GM19351 (cell line): Measurements from ENCODE around the gene DCHS1.
"Not testable (repeated sequence)": the region's sequence is repeated elsewhere in the genome, so short reads cannot be mapped to it uniquely, and the experiment has no call there.

Experiments used
- ATAC-seq: cut with Tn5 transposase; IDR thresholded peaks from one replicate; pipeline ENCODE4 v1.9.1; 2021; ENCODE audit warnings: mild to moderate bottlenecking, moderate library complexity; ENCODE audit not compliant: unreplicated experiment

The DCHS1 gene, protein sequence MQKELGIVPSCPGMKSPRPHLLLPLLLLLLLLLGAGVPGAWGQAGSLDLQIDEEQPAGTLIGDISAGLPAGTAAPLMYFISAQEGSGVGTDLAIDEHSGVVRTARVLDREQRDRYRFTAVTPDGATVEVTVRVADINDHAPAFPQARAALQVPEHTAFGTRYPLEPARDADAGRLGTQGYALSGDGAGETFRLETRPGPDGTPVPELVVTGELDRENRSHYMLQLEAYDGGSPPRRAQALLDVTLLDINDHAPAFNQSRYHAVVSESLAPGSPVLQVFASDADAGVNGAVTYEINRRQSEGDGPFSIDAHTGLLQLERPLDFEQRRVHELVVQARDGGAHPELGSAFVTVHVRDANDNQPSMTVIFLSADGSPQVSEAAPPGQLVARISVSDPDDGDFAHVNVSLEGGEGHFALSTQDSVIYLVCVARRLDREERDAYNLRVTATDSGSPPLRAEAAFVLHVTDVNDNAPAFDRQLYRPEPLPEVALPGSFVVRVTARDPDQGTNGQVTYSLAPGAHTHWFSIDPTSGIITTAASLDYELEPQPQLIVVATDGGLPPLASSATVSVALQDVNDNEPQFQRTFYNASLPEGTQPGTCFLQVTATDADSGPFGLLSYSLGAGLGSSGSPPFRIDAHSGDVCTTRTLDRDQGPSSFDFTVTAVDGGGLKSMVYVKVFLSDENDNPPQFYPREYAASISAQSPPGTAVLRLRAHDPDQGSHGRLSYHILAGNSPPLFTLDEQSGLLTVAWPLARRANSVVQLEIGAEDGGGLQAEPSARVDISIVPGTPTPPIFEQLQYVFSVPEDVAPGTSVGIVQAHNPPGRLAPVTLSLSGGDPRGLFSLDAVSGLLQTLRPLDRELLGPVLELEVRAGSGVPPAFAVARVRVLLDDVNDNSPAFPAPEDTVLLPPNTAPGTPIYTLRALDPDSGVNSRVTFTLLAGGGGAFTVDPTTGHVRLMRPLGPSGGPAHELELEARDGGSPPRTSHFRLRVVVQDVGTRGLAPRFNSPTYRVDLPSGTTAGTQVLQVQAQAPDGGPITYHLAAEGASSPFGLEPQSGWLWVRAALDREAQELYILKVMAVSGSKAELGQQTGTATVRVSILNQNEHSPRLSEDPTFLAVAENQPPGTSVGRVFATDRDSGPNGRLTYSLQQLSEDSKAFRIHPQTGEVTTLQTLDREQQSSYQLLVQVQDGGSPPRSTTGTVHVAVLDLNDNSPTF (N-terminal part only)

DNA sequence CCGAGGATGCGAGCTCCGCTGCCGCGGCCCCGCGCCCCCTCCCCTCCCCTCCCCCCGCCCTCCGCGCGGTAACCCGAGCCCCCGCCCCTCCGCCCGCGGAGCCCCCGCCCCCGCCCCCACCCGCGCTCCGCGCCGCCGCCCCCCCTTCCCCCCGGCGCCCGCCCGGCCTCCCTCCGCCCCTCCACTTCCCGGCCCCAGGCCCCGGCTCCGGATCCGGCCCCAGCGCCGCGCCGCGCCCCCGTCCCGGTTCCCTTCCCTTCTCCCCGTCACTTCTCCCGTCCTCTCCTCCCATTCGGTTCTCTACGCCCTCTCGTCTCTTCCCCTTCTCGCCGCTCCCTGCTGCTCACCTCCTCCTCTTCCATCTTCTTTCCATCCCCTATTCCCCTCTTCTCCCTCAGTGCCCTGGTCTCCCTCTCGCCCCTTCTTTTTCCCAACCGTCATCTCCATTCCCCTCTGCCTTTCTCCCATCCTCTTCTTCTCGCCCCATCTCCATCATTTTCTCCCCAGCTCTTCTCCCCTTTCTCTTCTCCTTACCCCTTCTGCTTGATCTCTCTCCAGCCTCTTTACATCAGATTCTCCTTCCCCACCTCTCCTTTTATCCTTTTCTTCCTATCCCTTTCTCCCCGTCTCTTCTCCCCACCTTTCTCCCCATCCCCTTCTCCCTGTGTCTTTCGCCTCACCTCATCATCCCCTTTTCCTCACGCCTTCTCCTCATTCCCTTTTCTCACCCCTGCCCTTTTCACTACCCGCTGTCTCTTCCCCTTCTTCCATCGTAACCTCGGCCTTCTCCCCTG lies at the start of gene DCHS1:
TSS of gene DCHS1 (minus strand) at position 20 of the 794 bp plus-strand sequence. CDS start 14,196 bp downstream, outside the sequence.
- no peak for ATAC-seq

DNA sequence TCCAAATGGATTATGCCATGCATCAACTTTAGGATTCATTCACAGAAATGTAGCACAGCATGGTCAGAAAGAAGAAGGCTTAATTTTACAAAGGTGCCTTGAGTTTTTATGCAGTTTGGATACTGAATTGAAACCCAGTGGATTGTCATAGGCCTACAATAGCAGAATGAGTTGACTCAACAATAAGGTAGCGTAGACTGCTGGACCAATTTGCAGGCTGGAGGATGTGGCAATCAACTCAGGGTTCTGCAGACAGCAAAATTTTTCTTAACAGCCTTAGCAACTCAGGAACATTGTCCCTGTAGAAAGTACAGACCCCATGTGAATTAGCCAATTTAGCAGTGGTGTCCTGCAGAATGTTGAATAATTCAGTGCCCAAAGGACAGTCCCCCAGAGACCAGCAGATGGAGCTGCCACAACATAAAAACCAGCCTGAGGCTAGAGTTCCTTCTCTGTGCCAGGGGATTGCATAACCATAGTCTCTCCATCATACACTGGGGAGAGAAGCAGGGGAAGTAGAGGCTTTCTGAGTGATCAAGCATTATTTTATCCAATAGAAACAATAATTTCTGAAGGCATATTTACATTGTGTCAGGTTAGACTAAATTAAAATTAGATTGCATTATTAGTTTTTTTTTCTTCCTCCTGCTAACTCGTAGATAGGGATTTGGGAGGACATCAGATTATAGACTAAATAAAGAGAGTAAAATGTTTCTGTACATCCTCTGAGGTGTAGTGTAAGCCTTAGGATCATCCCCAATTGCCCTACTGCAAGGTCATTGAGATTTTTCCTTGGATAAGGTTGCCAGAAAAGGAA lies 47.8 kb upstream of the DCHS1 start:
- no peak for ATAC-seq

DNA sequence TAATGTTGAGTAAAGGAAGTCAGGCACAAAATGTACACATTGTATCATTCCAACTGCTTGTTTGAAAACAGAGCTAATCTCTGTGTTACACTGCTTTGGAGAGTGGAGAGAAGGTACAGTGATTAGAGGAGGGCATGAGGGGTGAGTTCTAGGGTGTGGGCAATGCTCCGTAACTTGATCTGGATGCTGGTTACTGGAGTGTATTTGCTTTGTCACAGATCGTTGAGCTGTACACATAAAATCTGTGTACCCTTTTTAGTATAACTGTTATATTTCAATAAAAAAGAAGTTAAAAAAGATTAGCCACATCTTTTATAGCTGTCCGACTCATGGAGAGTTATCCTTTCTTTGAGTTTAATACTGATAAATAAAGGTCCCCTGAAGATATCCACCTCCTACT lies 46.3 kb upstream of the DCHS1 start:
- not testable (repeated sequence) for ATAC-seq

DNA sequence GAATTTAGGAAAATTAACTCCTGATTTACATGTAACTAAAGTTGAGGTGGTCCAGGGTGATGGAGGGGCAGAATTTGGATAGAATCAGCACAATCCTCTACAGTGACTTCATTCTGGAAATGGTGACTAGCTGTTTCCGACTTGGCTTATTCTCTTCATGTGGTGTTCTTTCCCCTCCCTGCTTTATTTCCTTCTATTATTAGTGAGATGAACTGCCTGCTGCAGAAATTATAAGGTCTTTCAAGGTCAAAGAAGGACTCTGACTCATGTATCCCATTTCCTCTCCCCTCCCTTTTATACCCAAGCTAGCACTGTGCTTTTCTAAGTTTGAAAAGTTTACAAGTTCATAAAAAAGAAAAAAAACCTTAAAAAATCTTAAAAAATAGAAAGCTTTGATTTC lies 39.8 kb upstream of the DCHS1 start:
- no peak for ATAC-seq

DNA sequence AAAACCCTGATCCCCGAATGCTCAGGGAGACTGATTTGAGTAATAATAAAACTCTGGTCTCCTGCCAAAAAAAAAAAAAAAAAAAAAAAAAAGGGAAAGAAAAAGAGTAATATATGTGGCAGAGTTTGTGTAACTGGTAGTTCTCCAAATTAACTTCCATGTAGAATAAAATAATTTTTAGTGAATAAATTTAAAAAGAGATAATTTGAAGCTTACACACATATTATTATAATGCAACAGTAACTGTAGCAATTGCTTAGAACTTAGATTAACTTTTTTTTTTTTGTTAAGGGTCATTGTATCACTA lies 38.6 kb upstream of the DCHS1 start:
- ATAC-seq, result no peak

DNA sequence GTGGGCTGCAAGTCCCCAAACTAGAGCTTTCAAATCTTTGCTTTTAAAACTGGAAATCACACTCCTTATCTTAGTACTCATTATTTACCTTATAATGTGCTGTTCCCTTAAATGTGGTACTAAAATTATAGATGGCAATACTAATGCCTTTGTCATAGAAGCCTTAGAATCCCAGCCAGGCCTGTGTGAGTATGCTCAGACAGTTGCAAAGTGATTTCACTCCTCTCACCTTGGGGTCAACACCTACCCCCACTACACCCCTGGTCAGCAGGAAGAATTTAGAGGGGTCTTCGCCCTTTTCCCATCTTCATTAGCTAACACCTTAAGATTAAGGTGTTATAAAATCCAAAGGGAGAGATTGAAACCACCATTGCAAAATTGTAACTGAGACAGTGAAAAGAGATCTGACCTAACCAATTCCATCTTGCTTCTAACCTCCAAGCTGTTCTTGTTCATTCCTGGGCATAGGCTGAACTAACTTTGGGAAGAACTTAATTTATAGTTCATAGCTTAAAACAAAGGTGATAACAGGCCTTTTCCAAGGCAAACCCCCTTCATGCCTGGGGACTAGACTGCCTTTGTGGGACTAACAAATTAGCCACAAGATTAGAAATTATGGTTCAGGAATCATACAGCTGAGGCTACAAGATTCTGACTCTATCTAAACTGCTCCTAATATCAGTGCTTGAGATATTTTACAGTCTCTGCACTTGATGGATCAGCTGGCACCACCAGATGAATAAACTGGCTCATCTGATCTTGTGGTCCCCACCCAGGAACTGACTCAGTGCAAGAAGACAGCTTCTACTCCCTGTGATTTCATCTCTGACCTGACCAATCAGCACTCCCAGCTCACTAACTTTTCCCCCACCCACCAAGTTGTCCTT lies 38.0 kb upstream of the DCHS1 start:
- ATAC-seq, result no peak

DNA sequence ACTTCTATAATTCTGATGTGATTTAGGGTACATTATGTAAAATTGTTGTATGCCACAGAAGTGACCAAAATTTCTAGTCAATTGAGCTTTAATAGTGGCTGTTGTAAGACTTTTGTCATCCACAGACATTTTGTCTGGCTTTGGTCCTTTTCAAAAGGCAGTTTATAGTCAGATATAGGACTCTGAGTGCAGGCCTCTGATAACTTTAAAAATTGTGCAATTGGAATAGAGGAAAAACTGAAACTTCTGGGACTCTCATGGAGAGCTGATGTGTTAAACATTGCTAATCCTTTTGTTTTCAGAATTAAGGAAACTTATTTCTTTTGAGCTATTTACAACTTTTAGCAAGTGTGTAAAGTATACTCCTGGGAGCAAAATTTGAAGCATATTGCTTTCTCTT lies 36.5 kb upstream of the DCHS1 start:
- no peak for ATAC-seq

DNA sequence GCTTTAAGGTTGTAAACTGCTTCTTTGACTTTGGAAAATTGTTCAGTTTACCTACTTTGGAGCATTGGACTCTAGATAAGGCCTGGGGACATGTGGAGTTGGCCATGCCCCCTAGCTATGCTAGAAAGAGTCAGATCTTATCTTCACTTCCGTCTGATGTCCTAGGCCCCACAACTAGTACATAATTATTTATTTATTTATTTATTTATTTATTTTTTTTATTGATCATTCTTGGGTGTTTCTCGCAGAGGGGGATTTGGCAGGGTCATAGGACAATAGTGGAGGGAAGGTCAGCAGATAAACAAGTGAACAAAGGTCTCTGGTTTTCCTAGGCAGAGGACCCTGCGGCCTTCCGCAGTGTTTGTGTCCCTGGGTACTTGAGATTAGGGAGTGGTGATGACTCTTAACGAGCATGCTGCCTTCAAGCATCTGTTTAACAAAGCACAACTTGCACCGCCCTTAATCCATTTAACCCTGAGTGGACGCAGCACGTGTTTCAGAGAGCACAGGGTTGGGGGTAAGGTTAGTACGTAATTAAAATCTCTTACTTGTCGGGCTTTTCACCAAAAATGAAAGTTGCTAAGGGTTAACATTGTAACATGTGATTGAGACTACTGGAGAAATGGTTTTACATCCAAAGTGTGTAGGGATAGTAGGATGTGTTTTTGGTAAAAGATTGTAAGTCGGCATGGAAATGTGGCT lies 35.0 kb upstream of the DCHS1 start:
- not testable (repeated sequence) for ATAC-seq

DNA sequence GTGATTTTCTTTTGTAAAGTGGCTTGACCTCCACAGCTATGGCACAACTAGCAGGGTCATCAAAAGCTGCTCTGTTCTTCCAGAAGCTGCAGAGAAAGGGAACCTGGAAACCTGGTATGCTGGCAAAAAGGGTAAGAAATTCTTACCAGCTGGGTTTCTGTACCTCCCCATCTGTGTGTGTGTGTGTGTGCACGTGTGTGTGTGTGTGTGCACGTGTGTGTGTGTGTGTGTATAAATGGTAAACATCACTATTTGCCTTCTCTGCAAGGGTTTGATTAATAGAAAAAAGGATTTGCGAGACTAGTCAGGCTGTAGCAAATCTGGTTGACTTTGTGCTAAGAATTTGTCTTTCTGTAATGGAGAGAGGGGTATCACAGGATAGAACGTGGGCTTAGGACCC lies 32.3 kb upstream of the DCHS1 start:
- ATAC-seq, result no peak

DNA sequence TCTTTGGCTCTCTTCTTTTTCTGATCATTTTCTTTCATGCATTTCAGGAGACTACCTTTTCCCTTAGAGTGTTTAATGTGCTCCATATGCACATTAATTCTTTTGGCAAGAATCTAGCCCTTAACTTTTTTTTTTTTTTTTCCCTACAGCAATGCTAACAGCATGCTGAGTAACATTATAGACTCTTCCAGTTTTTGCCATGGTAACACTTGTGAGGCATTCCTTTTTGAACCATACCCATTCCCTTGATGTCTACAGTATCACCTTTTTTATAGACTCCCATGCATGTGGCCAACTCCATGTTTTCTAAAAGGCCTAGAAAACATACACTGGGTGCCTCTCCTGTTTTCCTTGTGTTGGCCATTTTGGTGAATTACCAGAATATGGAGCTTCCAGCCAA lies 30.4 kb upstream of the DCHS1 start:
- ATAC-seq, result no peak

DNA sequence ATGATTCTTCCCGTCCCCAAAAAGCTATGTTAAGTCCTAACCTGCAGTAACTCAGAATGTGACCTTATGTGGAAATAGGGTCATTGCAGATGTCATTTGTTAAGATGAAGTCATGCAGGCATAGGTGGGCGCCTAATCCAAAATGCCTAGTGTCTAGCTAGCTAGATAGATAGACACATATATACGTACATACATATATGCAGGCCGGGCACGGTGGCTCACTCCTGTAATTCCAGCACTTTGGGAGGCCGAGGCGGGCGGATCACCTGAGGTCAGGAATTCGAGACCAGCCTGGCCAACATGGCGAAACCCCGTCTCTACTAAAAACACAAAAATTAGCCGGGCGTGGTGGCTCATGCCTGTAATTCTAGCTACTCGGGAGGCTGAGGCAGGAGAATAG lies 28.5 kb upstream of the DCHS1 start:
- not testable (repeated sequence) for ATAC-seq

DNA sequence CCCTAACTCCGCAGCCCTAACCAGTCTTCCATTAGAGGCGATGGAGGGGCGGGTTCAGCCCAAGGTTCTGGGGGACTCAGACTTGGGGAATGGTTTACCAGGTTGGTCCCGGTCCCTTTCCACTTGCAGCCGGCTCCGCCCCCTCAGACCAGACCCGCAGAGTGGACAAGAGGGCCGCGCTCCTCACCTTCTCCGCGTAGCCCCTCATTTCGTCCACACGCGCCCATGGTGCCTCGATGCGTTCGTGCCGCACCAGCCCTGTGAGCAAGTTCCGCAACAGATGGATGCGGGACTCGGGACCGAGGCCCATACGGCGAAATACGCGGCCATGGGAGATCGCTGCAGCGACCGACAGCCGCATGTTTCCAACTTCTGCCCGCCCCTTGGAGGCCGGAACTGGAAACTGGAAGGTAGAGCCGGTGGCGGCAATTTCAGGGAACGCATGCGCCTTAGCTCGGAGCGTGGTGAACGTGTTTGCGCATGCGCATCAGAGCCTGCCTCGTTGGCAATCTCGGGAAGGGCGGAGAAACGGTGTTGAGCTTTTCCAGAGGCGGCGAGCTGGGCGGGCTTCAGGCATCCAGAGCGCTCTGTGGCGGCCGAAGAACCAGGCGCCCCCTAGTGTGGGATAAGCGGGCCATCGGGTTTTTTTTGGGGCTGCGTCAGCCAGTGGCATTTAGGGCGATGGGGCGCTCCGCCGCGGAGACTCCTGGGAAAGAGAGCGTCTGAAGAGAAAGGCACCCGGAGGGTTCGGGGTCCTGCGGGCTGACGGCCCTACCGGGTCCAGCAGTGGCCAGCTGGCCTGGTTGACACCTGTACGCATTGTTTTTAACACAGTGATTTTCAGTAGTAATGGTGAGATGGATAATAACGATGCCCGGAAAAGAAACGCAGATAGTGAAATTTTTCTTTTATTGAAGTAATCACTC lies 27.6 kb upstream of the DCHS1 start, which contains the start of gene MRPL17:
TSS of gene MRPL17 (minus strand) at position 405 of the 926 bp plus-strand sequence. CDS start at position 361, 44 bp downstream.
- ATAC-seq, result peak; percentile 92

DNA sequence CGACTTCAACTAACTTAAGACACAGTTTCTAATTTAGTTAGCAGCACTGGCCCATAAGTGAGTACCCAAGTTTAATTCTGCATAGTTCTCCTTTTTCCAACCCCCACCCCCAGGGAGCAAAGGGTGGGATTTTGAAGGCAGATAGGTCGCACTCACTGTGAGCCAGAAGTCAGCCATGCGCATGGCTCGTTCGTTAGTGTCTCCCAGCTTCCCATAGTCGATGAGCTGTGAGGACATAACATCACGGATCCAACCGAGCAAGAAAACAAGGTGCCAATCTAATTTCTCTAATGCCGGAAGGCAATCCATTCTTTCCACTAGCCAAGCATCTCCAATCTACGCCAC lies 27.0 kb upstream of the DCHS1 start:
- ATAC-seq, result peak; percentile 3

DNA sequence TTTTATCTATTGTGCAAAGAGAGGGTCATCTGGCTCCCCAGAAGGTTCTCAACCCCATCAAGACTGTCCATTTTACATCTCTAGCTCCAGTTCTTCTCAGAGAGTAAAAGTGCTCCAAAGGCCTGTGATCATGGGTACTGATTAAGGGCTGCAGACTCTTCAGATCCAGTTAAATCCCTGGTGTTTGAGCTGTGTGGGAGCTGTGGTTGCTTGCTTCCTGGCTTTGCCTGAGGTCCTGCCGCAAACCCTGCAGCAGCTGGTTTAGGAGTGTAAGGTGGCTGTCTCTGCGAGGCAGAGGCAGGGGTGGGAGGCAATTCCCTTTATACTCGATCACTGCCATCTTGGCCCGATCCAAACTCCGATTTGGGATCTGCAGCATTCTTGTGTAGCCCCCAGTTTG lies 26.3 kb upstream of the DCHS1 start:
- no peak for ATAC-seq

DNA sequence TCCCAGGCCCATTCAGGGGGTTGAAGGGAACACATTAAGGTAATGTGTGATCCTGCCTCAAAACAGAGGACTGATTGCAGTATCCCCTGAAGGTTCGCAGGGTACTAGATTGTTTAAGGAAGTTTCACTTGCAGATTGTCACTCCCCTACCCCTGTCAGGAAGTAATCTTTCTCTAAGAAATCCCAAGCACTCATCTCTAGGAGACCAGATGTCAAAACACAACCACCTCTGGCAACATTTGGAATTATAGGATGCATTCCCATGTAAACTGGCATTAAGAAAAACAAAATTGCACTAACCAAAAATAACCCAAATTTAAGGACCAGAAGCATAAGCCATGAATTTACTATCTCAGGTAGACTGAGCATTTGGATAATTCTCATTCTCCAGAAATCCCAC lies 25.9 kb upstream of the DCHS1 start:
- ATAC-seq, result no peak

DNA sequence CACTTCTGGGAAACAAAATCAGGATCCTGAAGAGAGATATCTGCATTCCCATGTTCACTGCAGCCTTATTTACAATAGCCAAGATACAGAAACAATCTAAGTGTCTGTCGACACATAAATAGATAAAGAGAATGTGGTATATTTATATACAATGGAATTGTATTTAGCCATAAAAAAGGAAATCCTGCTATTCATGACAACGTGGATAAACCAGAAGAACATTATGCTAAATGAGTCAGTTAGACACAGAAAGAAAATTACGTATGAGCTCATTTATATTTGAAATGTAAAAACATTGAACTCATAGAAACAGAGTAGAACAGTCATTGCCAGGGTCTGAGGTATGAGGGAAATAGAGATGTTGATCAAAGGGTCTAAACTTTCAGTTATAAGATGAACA lies 21.4 kb upstream of the DCHS1 start:
- no peak for ATAC-seq

DNA sequence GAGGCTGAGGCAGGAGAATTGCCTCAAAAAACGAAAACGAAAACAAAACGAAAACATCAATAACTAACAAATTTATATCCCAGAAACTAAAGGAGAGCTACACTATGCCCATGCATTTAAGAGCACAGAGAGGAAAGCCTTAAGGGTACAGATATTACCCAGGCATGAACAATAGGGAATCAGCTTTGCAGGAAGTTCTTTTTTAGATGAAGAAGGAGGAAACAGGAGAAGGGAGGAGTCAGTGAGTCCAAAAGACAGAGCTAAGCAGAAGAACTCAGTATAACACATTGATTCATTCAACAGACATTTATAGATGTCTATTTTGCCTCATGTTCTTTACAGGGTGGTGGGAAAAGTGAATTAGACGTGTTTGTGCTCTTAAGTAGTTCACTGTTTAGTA lies 19.3 kb upstream of the DCHS1 start:
- ATAC-seq, result no peak
